Erythroblast (primary cell): ENCODE measurements around the gene AKAP11.

ENCODE experiments used
- DNase-seq, 2 experiments: peaks; one replicate each; lab custom pipeline; 2025; lab: John Stamatoyannopoulos, UW
- GATA1 ChIP-seq: IDR thresholded peaks from 2 replicates; pipeline ENCODE4 v1.6.1; 2011; ENCODE audit warnings: low read depth, mild to moderate bottlenecking, control low read depth, low read length, moderate library complexity
- POLR2A ChIP-seq: IDR thresholded peaks from 2 replicates; pipeline ENCODE4 v1.6.1; 2011; ENCODE audit warnings: mild to moderate bottlenecking, low read length

The AKAP11 gene

GRCh38 chr13:42363941-42364612 is 92.1 kb downstream of the AKAP11 start:
- TF ChIP-seq GATA1 (no peak), POLR2A (no peak)
- DNase-seq, result no peak

- no peak for DNase-seq
- TF ChIP-seq POLR2A (no peak), GATA1 (no peak)
Measured at GRCh38 chr13:42364613-42365000, 92.7 kb downstream of the AKAP11 start.

GRCh38 chr13:42367831-42368230 is 95.9 kb downstream of the AKAP11 start:
- TF ChIP-seq GATA1 (no peak), POLR2A (no peak)
- DNase-seq, result no peak

GRCh38 chr13:42369071-42369797 is 97.3 kb downstream of the AKAP11 start:
- no peak for TF ChIP-seq POLR2A
- TF ChIP-seq GATA1, result no peak
- DNase-seq, result no peak

GRCh38 chr13:42370229-42370628 is 98.3 kb downstream of the AKAP11 start:
- TF ChIP-seq GATA1, result no peak
- no peak for TF ChIP-seq POLR2A
- no peak for DNase-seq
